Esophagus squamous epithelium (tissue), 4 donors: ENCODE results near the gene SRGAP1.

Experiments used
- POLR2A ChIP-seq, 4 donors: fragments of 450-650 bp; IDR thresholded peaks; one replicate each; pipeline ENCODE4 v1.6.1; 2017; ENCODE audit warnings: antibody characterized with exemption in 4 of 4, mild to moderate bottlenecking in 4 of 4, moderate library complexity in 3 of 4
- TF ChIP-seq, protein P1 (sequence below), 6 experiments: fragments of 450-650 bp in 4 of 6; fragments of 200-600 bp in 2 of 6; sonication (generic) in 2 of 6; IDR thresholded peaks; one replicate each; pipeline ENCODE4 v1.5.1; 2016 to 2019; ENCODE audit warnings: antibody characterized with exemption in 6 of 6, mild to moderate bottlenecking in 4 of 6, moderate library complexity in 4 of 6

- TF ChIP-seq, protein P1, sequence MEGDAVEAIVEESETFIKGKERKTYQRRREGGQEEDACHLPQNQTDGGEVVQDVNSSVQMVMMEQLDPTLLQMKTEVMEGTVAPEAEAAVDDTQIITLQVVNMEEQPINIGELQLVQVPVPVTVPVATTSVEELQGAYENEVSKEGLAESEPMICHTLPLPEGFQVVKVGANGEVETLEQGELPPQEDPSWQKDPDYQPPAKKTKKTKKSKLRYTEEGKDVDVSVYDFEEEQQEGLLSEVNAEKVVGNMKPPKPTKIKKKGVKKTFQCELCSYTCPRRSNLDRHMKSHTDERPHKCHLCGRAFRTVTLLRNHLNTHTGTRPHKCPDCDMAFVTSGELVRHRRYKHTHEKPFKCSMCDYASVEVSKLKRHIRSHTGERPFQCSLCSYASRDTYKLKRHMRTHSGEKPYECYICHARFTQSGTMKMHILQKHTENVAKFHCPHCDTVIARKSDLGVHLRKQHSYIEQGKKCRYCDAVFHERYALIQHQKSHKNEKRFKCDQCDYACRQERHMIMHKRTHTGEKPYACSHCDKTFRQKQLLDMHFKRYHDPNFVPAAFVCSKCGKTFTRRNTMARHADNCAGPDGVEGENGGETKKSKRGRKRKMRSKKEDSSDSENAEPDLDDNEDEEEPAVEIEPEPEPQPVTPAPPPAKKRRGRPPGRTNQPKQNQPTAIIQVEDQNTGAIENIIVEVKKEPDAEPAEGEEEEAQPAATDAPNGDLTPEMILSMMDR (IDR thresholded peaks at IDR 0.05) = no peak
- no peak for TF ChIP-seq POLR2A (IDR thresholded peaks at IDR 0.05)
Observed at GRCh38 chr12:63841011-63841410, 3.5 kb upstream of the SRGAP1 start.
